Measurements from ENCODE around the gene NDC80.

The NDC80 gene

GRCh38 chr18:2589345-2590068 lies 18.1 kb downstream of the NDC80 start:
- no peak for TF ChIP-seq CTCF (IDR thresholded peaks at IDR 0.05; ENCODE audit: control insufficient read depth, extremely low read depth, insufficient read depth)
- no peak for DNase-seq (ENCODE audit: low read depth)
- no peak overlapping the region for H3K4me3 ChIP-seq (ENCODE audit: low read depth, low read length)

GRCh38 chr18:2590303-2590702 lies 18.9 kb downstream of the NDC80 start:
- TF ChIP-seq CTCF (IDR thresholded peaks at IDR 0.05; ENCODE audit: control insufficient read depth, extremely low read depth, insufficient read depth) = no peak
- H3K4me3 ChIP-seq (ENCODE audit: low read depth, low read length) = no peak overlapping the region
- no peak for DNase-seq (ENCODE audit: low read depth)

- H3K4me3 ChIP-seq (ENCODE audit: low read depth, low read length) = no peak overlapping the region
- DNase-seq (ENCODE audit: low read depth) = no peak
- no peak for TF ChIP-seq CTCF (IDR thresholded peaks at IDR 0.05; ENCODE audit: control insufficient read depth, extremely low read depth, insufficient read depth)
These were observed 26.3 kb downstream of the NDC80 start for GRCh38 chr18:2597639-2598038.

GRCh38 chr18:2602844-2603243 lies 31.5 kb downstream of the NDC80 start:
- H3K4me3 ChIP-seq (ENCODE audit: low read depth, low read length) = no peak overlapping the region
- TF ChIP-seq CTCF (IDR thresholded peaks at IDR 0.05; ENCODE audit: control insufficient read depth, extremely low read depth, insufficient read depth) = no peak

GRCh38 chr18:2606335-2606734 lies 35.0 kb downstream of the NDC80 start:
- no peak for TF ChIP-seq CTCF (IDR thresholded peaks at IDR 0.05; ENCODE audit: control insufficient read depth, extremely low read depth, insufficient read depth)
- H3K4me3 ChIP-seq (ENCODE audit: low read depth, low read length) = no peak overlapping the region
- no peak for DNase-seq (ENCODE audit: low read depth)

More at GRCh38 chr18:2602844-2603243, 31.5 kb downstream of the NDC80 start:
- no peak for DNase-seq (ENCODE audit: low read depth)

GRCh38 chr18:2609604-2610003 lies 38.2 kb downstream of the NDC80 start:
- no peak for DNase-seq (ENCODE audit: low read depth)
- H3K4me3 ChIP-seq (ENCODE audit: low read depth, low read length) = no peak overlapping the region
- no peak for TF ChIP-seq CTCF (IDR thresholded peaks at IDR 0.05; ENCODE audit: control insufficient read depth, extremely low read depth, insufficient read depth)

GRCh38 chr18:2610549-2610948 lies 39.2 kb downstream of the NDC80 start:
- no peak overlapping the region for H3K4me3 ChIP-seq (ENCODE audit: low read depth, low read length)
- TF ChIP-seq CTCF (IDR thresholded peaks at IDR 0.05; ENCODE audit: control insufficient read depth, extremely low read depth, insufficient read depth) = no peak
- no peak for DNase-seq (ENCODE audit: low read depth)

Data from LNCaP clone FGC (cell line).